Epithelial cell of proximal tubule (primary cell): ENCODE data around the gene SPATA46. TPM values are rescaled to one million over a fixed set of nuclear protein-coding genes. Genes with fewer than 3 reads are reported as not detected.

Experiments used
- DNase-seq: peaks from one replicate; pipeline ENCODE4 v3.0.0-alpha.2; 2011; ENCODE audit warnings: low read depth
- H3K4me3 ChIP-seq: 2 replicates; pipeline ENCODE4 v1.5.1; 2011; ENCODE audit warnings: low read depth, mild to moderate bottlenecking, low read length
- total RNA-seq: library from RNA; depleted of rRNA; stranded (reverse); fragments of >200 nt; gene quantifications from 2 replicates; pipeline ENCODE4 v1.2.3, GENCODE V29; 2015
- TF ChIP-seq, protein P1 (sequence below): conservative IDR thresholded peaks from 2 replicates; pipeline ENCODE4 v1.5.1; 2012; ENCODE audit warnings: low read depth, mild to moderate bottlenecking, low read length

Gene SPATA46
- total RNA-seq, 1 donor from 2014 or later = not detected

GRCh38 chr1:162327144-162327787, 49.4 kb downstream of the SPATA46 start:
- H3K4me3 ChIP-seq = no peak overlapping the region
- TF ChIP-seq, protein P1, sequence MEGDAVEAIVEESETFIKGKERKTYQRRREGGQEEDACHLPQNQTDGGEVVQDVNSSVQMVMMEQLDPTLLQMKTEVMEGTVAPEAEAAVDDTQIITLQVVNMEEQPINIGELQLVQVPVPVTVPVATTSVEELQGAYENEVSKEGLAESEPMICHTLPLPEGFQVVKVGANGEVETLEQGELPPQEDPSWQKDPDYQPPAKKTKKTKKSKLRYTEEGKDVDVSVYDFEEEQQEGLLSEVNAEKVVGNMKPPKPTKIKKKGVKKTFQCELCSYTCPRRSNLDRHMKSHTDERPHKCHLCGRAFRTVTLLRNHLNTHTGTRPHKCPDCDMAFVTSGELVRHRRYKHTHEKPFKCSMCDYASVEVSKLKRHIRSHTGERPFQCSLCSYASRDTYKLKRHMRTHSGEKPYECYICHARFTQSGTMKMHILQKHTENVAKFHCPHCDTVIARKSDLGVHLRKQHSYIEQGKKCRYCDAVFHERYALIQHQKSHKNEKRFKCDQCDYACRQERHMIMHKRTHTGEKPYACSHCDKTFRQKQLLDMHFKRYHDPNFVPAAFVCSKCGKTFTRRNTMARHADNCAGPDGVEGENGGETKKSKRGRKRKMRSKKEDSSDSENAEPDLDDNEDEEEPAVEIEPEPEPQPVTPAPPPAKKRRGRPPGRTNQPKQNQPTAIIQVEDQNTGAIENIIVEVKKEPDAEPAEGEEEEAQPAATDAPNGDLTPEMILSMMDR = no peak
- no peak for DNase-seq

- TF ChIP-seq, protein P1 = no peak
- no peak for DNase-seq
Measured at GRCh38 chr1:162326559-162326958, 50.1 kb downstream of the SPATA46 start.

GRCh38 chr1:162324396-162324795, 52.3 kb downstream of the SPATA46 start:
- TF ChIP-seq, protein P1 = no peak
- no peak overlapping the region for H3K4me3 ChIP-seq
- DNase-seq = no peak

More at GRCh38 chr1:162326559-162326958, 50.1 kb downstream of the SPATA46 start:
- H3K4me3 ChIP-seq = no peak overlapping the region

Other genes with a start within 250 kb of the SPATA46 start
- 2.5 and 5.9 TPM in 2 replicates for gene C1orf226, start 4.9 kb upstream of the SPATA46 start, total RNA-seq
- gene SH2D1B, start 35.3 kb upstream of the SPATA46 start, total RNA-seq = 0.07 and 0.23 TPM in 2 replicates
- 37.6 and 38.6 TPM in 2 replicates for gene UHMK1, start 121.0 kb upstream of the SPATA46 start, total RNA-seq
- gene UAP1, start 184.9 kb upstream of the SPATA46 start, total RNA-seq = 58.2 and 71.5 TPM in 2 replicates